ENCODE results near the gene DYNLT1.

- no peak for TF ChIP-seq NR1H2 (CRISPR knock-in tag; IDR thresholded peaks at IDR 0.05; ENCODE audit: borderline replicate concordance, low read depth)
- TF ChIP-seq ZNF740 (CRISPR knock-in tag; IDR thresholded peaks at IDR 0.05): no peak
- no peak for TF ChIP-seq RELA (CRISPR knock-in tag; IDR thresholded peaks at IDR 0.05)
- no peak for TF ChIP-seq NBN (conservative IDR thresholded peaks at IDR 0.05)
- TF ChIP-seq CTCF (CRISPR knock-in tag; IDR thresholded peaks at IDR 0.05): no peak
- no peak for TF ChIP-seq RXRA (CRISPR knock-in tag; IDR thresholded peaks at IDR 0.05)
- TF ChIP-seq CAMTA2 (CRISPR knock-in tag; IDR thresholded peaks at IDR 0.05; ENCODE audit: borderline replicate concordance): no peak
- no peak for TF ChIP-seq ZNF280B (CRISPR knock-in tag; IDR thresholded peaks at IDR 0.05; ENCODE audit: borderline replicate concordance)
- TF ChIP-seq HNRNPLL (IDR thresholded peaks at IDR 0.05; ENCODE audit: low read depth, low read length, poor library complexity, severe bottlenecking): no peak
- no peak for TF ChIP-seq ZNF780A (CRISPR knock-in tag; IDR thresholded peaks at IDR 0.05)
- TF ChIP-seq NR2F2 (IDR thresholded peaks at IDR 0.05; ENCODE audit: borderline replicate concordance, low read depth): no peak
- no peak for TF ChIP-seq TCF7L2 (IDR thresholded peaks at IDR 0.05; ENCODE audit: low read depth, low read length)
- no peak for TF ChIP-seq KAT7 (CRISPR knock-in tag; IDR thresholded peaks at IDR 0.05; ENCODE audit: borderline replicate concordance)
These were observed 41.1 kb downstream of the DYNLT1 start for GRCh38 chr6:158603261-158604047.
